Smooth muscle cell (in vitro differentiated cells): ENCODE data around the gene NUP85. TPM values are rescaled to one million over a fixed set of nuclear protein-coding genes. Genes with fewer than 3 reads are reported as not detected.
"Not testable (repeated sequence)": the region's sequence is repeated elsewhere in the genome, so short reads cannot be mapped to it uniquely, and the experiment has no call there.

Source experiments
- DNase-seq: peaks from one replicate; lab custom pipeline; 2025; ENCODE audit not compliant: unreplicated experiment; lab: John Stamatoyannopoulos, UW
- H2AFZ ChIP-seq: fragments of 200-600 bp; sonication (generic); 2 replicates; pipeline ENCODE4 v1.6.0; 2016; ENCODE audit warnings: antibody characterized with exemption, low read depth, mild to moderate bottlenecking
- H3F3A ChIP-seq: fragments of 200-600 bp; sonication (generic); 2 replicates; pipeline ENCODE4 v1.6.0; 2017; ENCODE audit warnings: antibody characterized with exemption, low read depth
- H3K27ac ChIP-seq: fragments of 200-600 bp; sonication (generic); 2 replicates; pipeline ENCODE4 v1.5.1; 2016; ENCODE audit warnings: low read depth, mild to moderate bottlenecking
- H3K27me3 ChIP-seq: fragments of 200-600 bp; sonication (generic); 2 replicates; pipeline ENCODE4 v1.6.1; 2016; ENCODE audit warnings: low read depth, mild to moderate bottlenecking
- H3K36me3 ChIP-seq: fragments of 200-600 bp; sonication (generic); 2 replicates; pipeline ENCODE4 v1.5.1; 2016; ENCODE audit warnings: low read depth
- H3K4me1 ChIP-seq: fragments of 200-600 bp; sonication (generic); 2 replicates; pipeline ENCODE4 v1.5.1; 2016; ENCODE audit warnings: low read depth
- H3K4me2 ChIP-seq: fragments of 200-600 bp; sonication (generic); 2 replicates; pipeline ENCODE4 v1.6.0; 2016; ENCODE audit warnings: mild to moderate bottlenecking
- H3K4me3 ChIP-seq: fragments of 200-600 bp; sonication (generic); 2 replicates; pipeline ENCODE4 v1.5.1; 2016; ENCODE audit warnings: mild to moderate bottlenecking
- H3K79me2 ChIP-seq: fragments of 200-600 bp; sonication (generic); 2 replicates; pipeline ENCODE4 v1.6.0; 2016; ENCODE audit warnings: low read depth, mild to moderate bottlenecking
- H3K9ac ChIP-seq: fragments of 200-600 bp; sonication (generic); 2 replicates; pipeline ENCODE4 v1.6.0; 2016; ENCODE audit warnings: low read depth
- H3K9me3 ChIP-seq: fragments of 200-600 bp; sonication (generic); replicated peaks from 2 replicates; pipeline ENCODE4 v1.5.1; 2016; ENCODE audit warnings: low read depth
- H4K20me1 ChIP-seq: fragments of 200-600 bp; sonication (generic); 2 replicates; pipeline ENCODE4 v1.6.0; 2016; ENCODE audit warnings: low read depth
- WGBS: methylation state at CpG from one replicate; pipeline ENCODE4 v1.1.7; 2016; ENCODE audit warnings: low lambda C conversion rate; 5-methylcytosine and 5-hydroxymethylcytosine counted together
- polyA plus RNA-seq: library from polyadenylated mRNA; unstranded; fragments of >200 nt; fragmentation: Nextera tagmentation; extraction: Ambion mirVana; gene quantifications from 2 replicates; pipeline ENCODE4 v1.2.1, GENCODE V29; 2016
- total RNA-seq: library from RNA; depleted of rRNA; stranded (reverse); fragments of >200 nt; gene quantifications from 2 replicates; pipeline ENCODE4 v1.2.3, GENCODE V29; 2014
- TF ChIP-seq, protein P1 (sequence below): fragments of 200-600 bp; sonication (generic); IDR thresholded peaks from 2 replicates; pipeline ENCODE4 v1.5.1; 2017; ENCODE audit warnings: borderline replicate concordance, mild to moderate bottlenecking, antibody characterized with exemption; ENCODE audit not compliant: insufficient read depth, poor library complexity, severe bottlenecking

The NUP85 gene, protein sequence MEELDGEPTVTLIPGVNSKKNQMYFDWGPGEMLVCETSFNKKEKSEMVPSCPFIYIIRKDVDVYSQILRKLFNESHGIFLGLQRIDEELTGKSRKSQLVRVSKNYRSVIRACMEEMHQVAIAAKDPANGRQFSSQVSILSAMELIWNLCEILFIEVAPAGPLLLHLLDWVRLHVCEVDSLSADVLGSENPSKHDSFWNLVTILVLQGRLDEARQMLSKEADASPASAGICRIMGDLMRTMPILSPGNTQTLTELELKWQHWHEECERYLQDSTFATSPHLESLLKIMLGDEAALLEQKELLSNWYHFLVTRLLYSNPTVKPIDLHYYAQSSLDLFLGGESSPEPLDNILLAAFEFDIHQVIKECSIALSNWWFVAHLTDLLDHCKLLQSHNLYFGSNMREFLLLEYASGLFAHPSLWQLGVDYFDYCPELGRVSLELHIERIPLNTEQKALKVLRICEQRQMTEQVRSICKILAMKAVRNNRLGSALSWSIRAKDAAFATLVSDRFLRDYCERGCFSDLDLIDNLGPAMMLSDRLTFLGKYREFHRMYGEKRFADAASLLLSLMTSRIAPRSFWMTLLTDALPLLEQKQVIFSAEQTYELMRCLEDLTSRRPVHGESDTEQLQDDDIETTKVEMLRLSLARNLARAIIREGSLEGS
- total RNA-seq (24.0 and 29.2 TPM in 2 replicates), polyA plus RNA-seq (43.2 and 48.0 TPM in 2 replicates)

- Histone ChIP-seq H3K9me3 (no peaks in the 10 kb centered on the region), H3F3A (peaks cover 4% of the 10 kb centered on the region), H4K20me1 (no peaks in the 10 kb centered on the region), H3K4me1 (peaks cover 13% of the 10 kb centered on the region), H3K36me3 (peaks cover 5% of the 10 kb centered on the region), H2AFZ (peak within 1 kb of the TSS; percentile 98), H3K27ac (peak within 1 kb of the TSS; percentile 97), H3K4me3 (peak within 1 kb of the TSS; percentile 81), H3K79me2 (peaks cover 47% of the 10 kb centered on the region), H3K9ac (peak within 1 kb of the TSS; percentile 99), H3K4me2 (peak within 1 kb of the TSS; percentile 92), H3K27me3 (no peaks in the 10 kb centered on the region)
- WGBS: under 1% methylated on average over 55 of the region's 57 CpGs
- TF ChIP-seq, protein P1, sequence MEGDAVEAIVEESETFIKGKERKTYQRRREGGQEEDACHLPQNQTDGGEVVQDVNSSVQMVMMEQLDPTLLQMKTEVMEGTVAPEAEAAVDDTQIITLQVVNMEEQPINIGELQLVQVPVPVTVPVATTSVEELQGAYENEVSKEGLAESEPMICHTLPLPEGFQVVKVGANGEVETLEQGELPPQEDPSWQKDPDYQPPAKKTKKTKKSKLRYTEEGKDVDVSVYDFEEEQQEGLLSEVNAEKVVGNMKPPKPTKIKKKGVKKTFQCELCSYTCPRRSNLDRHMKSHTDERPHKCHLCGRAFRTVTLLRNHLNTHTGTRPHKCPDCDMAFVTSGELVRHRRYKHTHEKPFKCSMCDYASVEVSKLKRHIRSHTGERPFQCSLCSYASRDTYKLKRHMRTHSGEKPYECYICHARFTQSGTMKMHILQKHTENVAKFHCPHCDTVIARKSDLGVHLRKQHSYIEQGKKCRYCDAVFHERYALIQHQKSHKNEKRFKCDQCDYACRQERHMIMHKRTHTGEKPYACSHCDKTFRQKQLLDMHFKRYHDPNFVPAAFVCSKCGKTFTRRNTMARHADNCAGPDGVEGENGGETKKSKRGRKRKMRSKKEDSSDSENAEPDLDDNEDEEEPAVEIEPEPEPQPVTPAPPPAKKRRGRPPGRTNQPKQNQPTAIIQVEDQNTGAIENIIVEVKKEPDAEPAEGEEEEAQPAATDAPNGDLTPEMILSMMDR: no peak
- peak; percentile 85 for DNase-seq
Observed at GRCh38 chr17:75205037-75205792, at the start of gene NUP85. Gene NUP85, plus strand, starts transcription at chr17:75205679. Its CDS starts 83 bp downstream, at chr17:75205762.

DNA sequence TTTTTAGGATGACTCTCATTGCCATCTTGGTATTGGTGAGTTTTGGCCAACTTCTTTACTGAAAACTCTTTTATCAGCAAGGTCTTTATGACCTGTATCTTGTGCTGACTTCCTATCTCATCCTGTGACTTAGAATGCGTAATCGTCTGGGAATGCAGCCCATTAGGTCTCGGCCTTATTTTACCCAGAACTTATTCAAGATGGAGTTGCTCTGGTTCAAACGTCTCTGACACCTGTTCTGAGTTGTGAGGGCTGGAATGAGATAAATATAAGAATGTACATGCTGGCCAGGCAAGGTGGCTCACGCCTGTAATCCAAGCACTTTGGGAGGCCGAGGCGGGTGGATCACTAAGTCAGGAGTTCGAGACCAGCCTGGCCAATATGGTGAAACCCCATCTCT lies 47.0 kb upstream of the NUP85 start:
- H3K79me2 ChIP-seq, H3K4me2 ChIP-seq, H3K9ac ChIP-seq, H3K36me3 ChIP-seq, H3K9me3 ChIP-seq, H2AFZ ChIP-seq, H3K4me3 ChIP-seq, DNase-seq, H3K4me1 ChIP-seq, H3K27me3 ChIP-seq, H4K20me1 ChIP-seq: not testable (repeated sequence)
- WGBS: 84% methylated on average over 8 of the region's 8 CpGs
- H3F3A ChIP-seq: peaks cover 19% of the 10 kb centered on the region
- peak overlapping the region; percentile 79 for H3K27ac ChIP-seq

- Histone ChIP-seq H3K4me3 (no peak overlapping the region), H3K27ac (peak overlapping the region; percentile 79), H3K36me3 (no peaks in the 10 kb centered on the region), H3K4me1 (peaks cover 8% of the 10 kb centered on the region), H3K9me3 (no peaks in the 10 kb centered on the region), H2AFZ (no peak overlapping the region), H3K9ac (no peak overlapping the region), H3K27me3 (no peaks in the 10 kb centered on the region), H3F3A (peaks cover 19% of the 10 kb centered on the region), H4K20me1 (no peaks in the 10 kb centered on the region), H3K4me2 (no peak overlapping the region), H3K79me2 (no peaks in the 10 kb centered on the region)
- 78% methylated on average over 4 of the region's 4 CpGs for WGBS
- TF ChIP-seq, protein P1: no peak
- DNase-seq: no peak
Observed at GRCh38 chr17:75159196-75160031, 46.1 kb upstream of the NUP85 start.
